Stimulated activated CD4-positive, alpha-beta T cell treated with anti-CD3 and anti-CD28 coated beads, Interleukin-1b, Interleukin-23, amount 100 ng/mL, for 1 hour (primary cell): ENCODE data around the gene BTBD9.

ENCODE experiments used
- DNase-seq, 2 donors: peaks; one replicate each; pipeline ENCODE4 v3.0.0-alpha.2; 2020; ENCODE audit warnings: low read depth in 2 of 2

Gene BTBD9

DNA sequence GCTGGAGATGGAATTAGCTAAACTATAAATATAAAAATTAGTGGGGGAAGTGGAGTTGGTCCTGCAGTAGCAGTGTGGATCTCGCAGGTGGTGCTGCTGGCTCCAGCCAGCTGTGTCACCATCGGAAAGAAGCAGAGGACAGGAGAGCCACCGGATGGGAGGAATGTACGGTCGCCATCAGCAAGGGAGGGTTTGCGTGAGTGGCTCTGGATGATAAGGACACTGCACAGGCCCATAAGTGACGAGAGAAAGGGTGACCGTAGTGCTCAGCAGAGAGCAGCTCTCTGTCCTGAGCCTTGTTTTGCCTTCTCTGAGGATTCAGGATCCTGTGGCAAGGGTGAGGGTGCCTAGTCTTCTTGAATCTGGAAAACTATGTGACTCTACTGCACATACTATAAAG is 441.5 kb downstream of the BTBD9 start:
- DNase-seq: no peak

- no peak for DNase-seq
Measured at GRCh38 chr6:38195113-38195635, 444.6 kb downstream of the BTBD9 start.

DNA sequence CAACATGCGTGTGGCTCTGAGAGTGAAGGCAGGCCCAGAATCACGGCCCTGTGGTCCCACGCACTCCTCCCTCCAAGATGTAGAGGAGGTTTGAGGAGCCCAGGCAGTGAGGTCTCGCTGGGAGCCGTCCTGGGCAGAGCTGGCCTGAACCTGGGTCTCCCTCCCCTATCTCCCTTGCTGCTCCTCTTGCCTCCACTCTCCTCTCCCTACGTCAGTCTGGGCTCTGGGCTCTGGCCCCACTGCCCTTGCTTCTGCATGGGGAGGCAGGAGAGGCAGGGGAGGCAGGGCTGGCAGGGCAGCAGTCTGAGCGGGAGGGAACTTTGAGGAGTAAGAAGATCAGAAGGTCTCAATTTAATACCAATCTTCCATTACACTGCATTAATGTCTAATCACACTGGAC is 445.1 kb downstream of the BTBD9 start:
- no peak for DNase-seq

- DNase-seq: no peak
Measured at GRCh38 chr6:38194282-38194572, 445.5 kb downstream of the BTBD9 start.

GRCh38 chr6:38193481-38194281 is 446.0 kb downstream of the BTBD9 start:
- DNase-seq: no peak

DNA sequence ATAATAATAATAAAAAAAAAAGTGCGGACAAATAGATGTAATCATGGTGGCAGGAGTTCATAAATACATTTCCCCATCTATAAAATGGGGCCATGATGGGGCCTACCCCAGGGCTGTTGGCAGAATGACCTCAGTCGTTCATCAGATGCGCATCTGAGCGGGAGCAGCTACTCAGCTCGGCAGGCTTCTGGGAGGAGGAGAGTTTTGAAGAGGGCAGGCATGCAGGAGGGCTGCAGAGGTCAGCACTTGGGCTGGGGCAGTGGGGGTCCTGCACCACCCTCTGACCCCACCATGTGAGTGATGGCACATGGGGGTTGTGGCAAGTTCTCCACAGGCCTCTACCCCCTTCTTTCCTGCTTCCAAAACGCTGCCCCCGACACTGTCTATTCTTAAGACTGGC is 446.7 kb downstream of the BTBD9 start:
- DNase-seq: no peak

DNA sequence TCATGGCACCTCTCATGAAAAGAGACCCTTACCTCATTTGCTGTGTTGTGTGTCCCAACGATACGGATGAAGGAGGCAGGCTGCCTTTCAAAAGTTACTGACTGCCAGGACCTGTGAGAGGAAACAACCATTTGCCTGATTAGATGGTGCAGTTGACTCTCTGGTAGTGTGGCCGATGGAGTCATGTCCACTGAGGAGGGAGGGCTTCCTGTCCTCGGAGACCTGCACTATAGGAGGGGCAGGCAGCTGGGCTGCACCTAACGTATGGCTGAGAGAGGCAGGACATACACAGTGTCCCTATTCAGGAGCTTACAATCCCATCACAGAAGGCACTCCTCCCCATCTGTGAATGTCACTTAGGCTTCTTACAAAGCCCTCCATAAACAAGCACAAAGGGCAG is 447.2 kb downstream of the BTBD9 start:
- DNase-seq: no peak

GRCh38 chr6:38192011-38192410 is 447.7 kb downstream of the BTBD9 start:
- DNase-seq: no peak

- DNase-seq: no peak
Measured at GRCh38 chr6:38191418-38191817, 448.3 kb downstream of the BTBD9 start.

DNA sequence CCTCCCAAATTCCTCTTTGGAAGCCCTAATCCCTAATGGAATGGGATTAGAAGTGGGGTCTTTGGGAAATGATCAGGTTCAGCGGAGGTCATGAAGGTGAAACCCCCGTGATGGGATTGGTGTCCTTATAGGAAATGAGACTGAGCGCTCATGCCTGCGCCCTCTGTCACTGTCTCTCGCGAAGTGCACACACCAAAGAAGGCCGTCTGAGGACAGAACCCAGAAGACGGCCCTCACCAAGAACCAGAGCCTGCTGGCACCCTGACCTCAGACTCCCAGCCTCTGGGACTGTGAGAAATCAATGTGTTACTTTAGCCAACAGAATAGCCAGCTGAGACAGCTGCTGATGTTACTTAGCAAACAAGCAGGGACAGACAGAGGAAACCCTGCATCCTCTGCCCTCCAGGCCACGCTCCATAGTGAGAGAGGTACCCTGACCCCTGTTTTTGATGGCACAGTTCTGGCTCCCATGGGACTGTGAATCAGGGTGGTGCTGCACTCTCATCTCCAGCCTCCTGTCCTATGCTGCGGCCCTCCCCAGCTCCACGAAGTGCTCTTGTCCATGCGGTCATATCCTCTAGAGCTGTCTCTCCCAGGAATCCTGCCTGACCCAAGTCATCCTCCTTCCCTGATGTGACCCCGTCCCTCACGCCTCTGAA is 450.9 kb downstream of the BTBD9 start:
- no peak for DNase-seq

GRCh38 chr6:38187811-38188590 is 451.7 kb downstream of the BTBD9 start:
- no peak for DNase-seq

DNA sequence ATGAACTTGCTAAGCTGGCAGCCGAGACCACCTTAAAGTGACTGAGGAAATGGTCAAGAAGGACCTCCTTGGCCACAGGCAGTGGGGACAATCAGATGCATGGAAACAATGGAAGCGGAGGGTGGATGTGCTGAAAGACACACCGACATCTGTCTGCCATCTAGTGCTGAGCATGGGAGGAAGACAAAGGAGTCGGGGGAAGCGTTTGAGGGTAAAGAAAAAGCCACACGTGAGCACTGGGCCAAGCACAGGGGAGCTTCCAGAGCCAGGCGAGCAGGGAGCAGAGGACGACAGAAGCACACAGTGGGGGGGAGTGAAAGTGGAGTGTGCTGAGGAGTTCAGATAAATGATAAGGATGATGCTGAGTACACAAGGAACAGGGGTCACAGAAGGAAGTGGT is 452.4 kb downstream of the BTBD9 start:
- DNase-seq: no peak

DNA sequence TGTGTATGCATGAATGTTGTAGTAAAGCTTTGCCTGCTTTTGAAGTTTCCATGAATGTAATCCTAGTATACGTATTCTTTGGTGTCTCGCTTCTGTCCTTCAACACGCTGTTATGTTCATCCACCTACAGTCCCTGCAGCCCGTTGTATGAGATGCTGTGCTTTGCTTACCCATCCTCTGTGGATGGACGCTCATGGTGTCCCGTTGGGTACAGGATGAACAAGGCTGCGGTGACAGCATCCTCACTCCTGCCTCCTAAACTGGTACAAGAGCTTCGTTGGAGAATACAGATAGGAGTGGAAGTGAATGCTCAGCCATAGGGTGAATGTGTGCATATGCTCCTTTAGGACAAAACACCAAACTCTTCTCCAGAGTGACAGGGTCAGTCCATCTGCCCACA is 454.0 kb downstream of the BTBD9 start:
- no peak for DNase-seq

GRCh38 chr6:38185244-38185643 is 454.5 kb downstream of the BTBD9 start:
- DNase-seq: no peak

GRCh38 chr6:38184585-38185080 is 455.1 kb downstream of the BTBD9 start:
- no peak for DNase-seq

DNA sequence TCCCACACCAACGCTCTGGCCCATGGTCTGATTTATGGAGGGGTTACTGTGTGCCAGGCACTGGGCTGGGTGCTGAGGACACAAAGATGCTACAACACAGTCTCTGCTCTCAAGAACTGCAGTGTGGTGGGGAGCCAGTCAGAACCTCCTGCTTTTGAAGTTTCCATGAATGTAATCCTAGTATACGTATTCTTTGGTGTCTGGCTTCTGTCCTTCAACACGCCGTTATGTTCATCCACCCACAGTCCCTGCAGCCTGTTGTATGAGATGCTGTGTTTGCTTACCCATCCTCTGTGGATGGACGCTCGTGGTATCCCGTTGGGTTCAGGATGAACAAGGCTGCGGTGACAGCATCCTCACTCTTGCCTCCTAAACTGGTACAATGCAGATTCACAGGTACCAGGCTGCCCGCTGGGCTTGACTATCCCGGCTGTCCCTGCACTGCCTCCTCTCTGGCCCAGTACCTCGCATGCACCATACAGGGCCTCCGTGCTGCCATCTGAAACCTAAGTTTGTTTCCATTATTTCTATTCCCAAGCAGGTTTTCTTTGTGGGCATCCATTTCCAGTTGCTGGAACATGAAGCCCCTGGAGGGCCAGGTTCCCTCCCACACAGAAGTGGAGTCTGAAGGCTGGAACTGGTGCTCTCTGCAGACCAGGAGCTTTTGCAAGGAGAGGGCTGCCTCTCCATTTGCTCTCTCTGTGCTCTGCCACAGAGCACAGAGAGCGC is 455.7 kb downstream of the BTBD9 start:
- no peak for DNase-seq

GRCh38 chr6:38182426-38182825 is 457.3 kb downstream of the BTBD9 start:
- no peak for DNase-seq

DNA sequence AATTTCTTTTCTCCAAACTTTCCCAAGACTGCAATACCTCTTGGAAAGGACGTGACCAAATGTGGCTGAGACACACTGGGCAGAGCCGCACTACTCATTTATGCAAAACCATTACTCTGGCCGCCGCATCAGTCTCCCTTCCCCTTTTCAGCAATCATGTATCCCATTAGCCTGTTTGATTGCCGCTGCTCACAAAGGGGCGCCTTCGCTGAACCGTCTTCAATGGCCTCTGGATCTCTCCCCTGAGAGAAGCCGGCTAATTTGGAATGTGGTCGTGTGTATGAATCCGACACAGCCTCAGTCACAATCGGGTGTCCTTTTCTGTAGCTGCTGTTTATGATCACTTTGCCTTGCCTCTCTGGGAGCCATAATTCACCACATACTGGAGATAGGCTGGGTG is 459.1 kb downstream of the BTBD9 start:
- no peak for DNase-seq

- no peak for DNase-seq
Measured at GRCh38 chr6:38179794-38180430, 459.8 kb downstream of the BTBD9 start.

- DNase-seq: no peak
Measured at GRCh38 chr6:38179300-38179699, 460.4 kb downstream of the BTBD9 start.

DNA sequence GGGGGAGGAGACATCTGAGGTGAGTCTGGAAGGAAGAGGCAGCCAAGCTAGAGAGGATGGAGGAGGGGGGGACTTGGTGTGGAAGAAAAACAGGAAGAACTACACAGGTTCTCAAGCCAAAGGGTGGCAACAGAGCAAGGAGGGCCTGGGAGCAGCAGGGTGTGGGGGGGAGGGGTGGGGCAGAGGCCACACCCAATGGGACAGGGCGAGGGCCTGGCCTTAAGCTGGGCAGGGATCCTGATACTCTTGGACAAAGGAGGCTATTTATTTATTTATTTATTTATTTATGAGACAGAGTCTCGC is 461.2 kb downstream of the BTBD9 start:
- DNase-seq: no peak
